ENCODE measurements around the gene ASF1B.
A peak's percentile ranks its signal among the peaks of the same experiment; 100 is the strongest.
"Not testable (repeated sequence)": the region's sequence is repeated elsewhere in the genome, so short reads cannot be mapped to it uniquely, and the experiment has no call there.

ASF1B gene

DNA sequence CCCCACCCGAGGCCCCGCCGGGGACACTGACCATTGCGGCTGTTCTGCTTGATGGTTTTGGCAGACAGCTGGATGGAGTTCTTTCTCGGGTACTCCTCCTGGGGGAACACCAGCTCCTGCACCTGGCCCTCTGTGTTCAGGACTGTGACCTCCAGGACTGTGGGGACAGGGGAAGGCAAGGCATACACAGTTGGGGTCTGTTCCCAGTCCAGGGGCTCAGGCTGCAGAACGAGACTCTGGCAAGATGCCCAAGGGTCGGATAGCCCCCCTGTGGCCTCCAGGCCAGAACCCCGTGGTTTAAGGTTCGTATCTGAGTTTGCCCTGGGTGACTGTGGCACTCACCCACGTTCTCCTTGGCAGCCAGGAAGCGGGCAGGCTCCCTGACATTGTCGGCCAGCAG, 22.7 kb upstream of the ASF1B start:
- DNase-seq: no peak

- DNase-seq: no peak
These were observed 22.1 kb upstream of the ASF1B start for GRCh38 chr19:14158276-14159023.

DNA sequence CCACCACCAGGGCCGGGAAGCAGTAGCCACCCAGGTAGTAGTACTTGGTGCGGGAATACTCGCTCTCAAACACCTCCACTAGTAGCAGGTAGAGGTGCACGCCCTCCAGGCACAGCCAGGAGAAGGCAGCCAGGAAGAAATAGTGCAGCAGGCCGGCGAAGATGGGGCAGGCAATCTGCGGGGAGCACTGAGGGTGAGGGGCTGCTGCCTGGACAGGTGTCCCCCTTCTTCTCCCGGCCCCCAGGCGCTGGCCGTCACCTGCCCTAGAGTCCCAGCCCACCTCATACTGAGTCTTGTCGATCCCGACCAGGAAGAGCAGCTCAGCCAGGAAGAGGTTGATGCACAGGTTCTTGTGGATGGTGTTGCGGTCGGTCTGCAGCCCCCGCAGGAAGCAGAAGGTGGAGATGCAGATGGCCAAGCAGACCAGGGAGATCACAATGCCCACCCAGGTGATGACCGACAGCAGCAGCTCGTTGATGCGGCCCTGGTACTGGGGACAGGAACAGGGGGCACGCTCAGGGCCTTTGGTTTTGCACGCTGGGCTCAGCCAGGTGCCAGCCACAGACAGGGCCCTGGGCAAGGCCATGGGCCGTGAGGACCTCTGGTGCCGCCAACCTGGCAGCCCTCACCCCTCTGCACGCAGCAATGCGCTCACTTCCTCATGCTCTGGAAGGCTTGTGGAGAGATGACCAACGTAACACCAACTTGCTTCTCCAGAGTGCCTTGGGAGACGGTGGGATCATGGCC, 20.8 kb upstream of the ASF1B start:
- DNase-seq: no peak

GRCh38 chr19:14156122-14156521, 19.7 kb upstream of the ASF1B start:
- no peak for DNase-seq

DNA sequence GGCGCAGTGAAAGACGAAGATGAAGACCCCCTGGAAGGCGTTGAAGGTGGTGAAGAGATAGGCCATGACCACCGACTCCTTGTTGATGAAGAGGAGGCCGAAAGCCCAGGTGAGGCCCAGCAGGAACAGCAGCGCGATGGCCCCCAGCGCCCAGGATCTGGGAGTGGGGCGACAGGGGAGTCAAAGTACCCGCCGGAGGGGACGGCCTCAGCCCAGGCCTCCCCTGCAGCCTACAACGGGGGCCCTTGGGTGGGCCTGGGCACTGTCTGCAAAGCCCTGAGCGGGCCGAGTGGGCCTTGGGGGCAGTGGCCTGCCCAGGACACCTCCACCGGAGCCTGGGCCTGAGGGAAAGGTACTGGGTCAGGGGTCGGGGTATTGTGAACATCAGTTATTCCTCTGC, 19.0 kb upstream of the ASF1B start:
- DNase-seq: no peak

- DNase-seq: no peak
These were observed 16.3 kb upstream of the ASF1B start for GRCh38 chr19:14152713-14153112.

DNA sequence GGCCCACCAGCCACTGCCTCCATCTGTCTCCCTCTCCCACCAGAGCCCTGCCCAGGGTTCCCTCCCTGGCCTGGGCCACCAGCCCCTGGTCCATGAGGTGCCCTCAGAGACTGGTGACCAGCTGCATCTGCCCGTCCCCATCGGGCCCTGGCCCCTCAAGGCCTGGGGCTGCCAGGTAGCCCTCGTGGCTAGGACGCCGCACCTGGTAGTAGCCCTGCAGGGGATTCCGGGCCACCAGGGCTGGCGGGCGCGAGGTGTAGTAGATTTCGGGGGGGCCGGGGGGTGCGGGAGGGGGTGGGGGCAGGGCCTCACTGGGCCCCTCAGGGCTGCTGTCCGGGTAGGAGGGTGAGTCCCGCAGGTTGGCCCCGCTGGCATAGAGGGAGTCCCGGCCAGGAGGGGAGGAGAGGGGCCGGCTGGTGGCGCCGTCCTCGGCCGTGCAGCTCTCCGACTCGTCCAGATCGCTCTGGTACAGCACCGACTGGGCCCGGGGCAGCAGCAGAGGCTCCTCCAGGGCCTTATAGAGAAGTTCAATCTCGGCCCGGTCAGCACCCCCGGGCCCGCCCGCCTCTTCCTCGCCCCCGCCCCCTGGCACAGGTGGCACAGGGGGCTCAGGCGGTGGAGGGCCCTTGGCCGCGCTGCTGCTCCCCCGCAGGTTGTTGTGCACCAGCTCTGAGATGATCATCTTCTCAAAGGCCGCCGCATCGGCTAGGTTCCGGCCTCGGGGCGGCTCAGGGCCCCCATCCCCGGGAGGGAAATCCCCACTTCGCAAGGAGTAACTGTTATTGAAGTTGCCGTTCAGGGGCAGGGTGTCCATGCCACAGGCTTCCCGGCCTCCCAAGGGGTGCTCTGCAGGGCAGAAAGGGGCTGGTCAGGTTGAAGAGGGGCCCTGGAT, 14.6 kb upstream of the ASF1B start:
- no peak for DNase-seq

DNA sequence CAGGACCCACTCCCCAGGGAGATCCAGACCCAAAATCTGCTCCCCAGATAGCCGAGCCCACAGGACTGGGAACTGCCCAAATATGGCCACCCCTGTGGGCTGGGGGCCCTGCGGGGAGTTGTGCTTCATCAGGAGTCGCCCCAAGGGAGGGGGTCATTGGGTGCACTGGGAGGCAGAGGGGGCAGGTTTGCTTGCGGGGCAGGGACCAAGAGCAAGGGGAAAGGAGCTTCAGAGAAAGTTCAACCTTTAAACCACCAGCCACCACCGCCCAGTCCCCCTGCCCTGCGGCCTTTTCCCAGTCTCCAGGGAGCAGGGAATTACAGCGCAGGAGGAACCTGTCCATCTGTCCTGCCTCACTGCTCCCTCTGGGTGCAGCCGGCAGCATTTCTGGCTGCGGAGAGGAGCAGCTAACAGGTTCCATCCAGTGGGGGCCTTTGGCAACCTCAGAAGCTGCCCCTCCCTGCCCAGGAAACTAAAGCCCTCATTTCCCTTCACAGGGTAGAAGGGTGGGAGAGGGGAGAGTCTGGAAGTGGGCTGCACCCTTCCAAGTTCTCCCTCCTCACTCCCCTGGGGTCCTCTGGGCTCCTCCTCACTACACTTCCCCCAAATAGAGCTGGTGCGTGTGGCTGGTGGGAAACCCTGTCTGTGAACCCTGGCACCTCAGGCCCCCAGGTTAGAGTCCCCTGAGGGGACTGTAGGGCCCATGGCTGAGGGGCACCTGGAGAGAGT, 13.8 kb upstream of the ASF1B start:
- DNase-seq: no peak

DNA sequence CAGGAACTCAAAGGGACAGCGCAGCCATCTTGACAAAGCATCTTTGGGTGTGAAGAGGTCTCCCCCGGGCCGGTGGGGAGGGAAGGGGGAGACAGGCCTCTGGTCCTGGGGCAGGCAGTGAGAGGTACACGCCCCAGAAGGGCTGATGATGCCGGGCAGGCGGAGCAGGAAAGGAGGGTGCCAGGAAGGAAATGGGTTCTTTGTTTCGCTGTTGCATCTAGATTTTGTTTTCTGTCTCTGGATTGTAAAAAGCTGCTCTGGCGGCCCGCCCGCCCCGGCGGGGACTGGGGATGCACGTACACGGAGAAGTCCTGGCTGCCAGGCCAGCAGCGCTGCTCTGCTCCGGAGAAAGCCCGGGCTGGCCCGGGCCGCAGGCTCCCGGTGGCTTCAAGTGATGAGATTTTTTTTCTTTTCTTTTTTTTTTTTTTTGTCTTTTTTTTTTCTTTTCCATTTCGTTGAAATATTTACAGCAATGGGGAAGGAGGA, 13.2 kb upstream of the ASF1B start:
- no peak for DNase-seq

DNA sequence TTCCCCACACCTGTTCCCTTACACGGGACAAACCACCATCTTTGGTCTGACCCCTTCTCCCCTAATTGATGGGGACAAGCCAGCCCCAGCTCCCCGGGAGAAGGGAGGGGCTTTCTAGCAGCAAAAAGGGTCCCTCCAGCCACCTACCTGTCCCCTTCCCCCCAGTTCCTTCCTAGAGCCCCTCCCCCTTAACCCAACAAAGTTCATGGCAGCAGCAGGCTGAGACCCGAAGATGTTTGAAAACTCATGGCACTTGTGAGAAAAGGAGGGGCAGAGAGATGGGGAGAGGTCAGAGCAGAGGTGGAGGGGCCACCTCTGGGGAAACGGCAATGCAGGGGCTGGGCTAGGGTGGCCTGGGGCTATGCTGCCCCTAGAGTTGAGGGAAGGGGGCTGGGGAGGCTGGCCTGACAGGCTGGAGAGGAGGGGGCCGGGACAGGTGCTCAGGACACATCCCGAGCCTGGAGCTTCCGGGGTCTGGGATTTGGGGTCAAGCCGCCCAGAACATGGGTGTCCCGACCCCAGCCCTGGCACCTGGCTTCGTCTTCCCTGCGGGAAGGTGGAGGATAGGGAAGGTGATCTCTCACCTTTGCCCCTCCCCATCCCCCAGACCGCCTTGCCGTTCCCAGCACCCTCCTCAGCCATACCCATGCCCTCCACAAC, 12.5 kb upstream of the ASF1B start:
- DNase-seq: no peak

DNA sequence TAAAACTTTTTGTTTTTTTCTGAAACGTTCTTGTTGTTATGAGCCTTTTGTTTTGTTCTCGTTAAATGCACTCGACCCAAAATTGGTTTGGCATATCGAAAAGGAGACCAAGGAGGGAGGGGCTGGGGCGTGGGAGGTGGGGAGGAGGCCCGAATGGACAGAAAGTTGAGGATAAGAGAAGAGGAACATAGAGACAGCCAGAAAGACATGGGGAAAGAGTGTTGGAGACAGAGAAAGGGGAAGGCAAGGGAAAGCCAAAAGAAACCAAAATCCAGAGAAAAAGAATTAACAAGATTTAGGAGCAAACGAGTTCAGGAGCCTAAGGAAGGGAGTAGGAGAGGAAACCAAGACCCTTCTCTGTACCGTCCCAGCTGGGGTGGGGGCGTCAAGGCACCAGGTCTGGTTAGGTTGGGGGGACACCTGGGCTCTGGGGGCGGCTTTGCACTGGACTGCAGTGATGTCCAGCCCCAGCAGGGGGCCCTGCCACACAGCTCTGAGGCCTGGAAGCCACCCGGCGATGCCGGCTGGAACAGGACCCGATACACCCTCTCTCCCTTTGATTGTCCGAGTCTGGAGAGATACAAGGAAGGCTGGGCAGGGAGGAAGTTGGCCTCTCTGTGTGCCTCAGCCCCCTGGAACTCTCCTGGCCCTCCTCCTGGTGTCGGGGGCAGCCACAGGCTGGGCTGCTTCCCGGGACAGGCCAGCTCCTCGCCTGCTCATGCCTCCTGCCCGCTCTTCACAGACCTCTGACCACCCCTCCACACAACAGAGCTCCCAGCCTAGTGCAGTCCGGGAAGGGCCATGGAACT, 11.6 kb upstream of the ASF1B start:
- no peak for DNase-seq

DNA sequence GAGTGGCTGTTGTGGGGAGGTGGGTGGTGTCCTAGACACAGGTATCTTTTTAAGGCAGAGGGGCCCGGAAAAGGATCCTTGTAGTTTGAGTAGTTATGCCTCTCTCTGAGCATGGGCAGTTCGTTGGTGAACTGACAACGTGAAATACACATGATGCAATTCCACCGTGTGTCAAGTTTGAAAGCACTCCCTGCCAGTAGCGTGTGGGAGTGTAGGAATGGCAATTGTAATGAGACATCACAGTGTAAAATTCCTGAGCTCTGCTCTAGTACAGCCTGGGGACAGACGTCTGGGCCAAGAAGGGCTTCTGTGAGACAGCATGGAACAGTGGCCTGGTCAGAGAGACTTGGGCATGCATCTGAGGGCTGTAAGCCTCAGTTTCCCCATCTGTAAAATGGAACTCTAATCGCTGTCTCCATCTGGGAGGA, 10.4 kb upstream of the ASF1B start:
- no peak for DNase-seq

GRCh38 chr19:14146169-14146568, 9.8 kb upstream of the ASF1B start:
- DNase-seq: not testable (repeated sequence)

DNA sequence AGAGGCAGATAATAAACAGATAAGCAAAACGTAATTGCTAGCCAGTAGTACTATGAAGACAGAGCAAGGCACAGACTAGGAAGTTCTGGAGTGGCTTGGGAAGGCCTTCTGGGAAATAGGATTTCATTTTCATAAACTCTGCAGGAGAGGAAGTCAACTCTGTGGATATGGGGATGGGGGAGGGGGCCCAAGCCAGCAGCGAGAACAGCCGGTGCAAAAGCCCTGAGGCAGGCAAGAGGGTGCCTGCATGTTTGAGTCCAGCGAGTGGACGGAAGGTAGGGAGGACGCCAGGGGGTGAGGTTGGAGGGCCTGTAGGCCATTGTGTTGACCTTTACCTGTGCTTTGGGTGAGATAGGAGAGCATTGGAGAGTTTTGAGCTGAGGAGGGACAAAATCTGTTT, 9.0 kb upstream of the ASF1B start:
- DNase-seq: no peak

DNA sequence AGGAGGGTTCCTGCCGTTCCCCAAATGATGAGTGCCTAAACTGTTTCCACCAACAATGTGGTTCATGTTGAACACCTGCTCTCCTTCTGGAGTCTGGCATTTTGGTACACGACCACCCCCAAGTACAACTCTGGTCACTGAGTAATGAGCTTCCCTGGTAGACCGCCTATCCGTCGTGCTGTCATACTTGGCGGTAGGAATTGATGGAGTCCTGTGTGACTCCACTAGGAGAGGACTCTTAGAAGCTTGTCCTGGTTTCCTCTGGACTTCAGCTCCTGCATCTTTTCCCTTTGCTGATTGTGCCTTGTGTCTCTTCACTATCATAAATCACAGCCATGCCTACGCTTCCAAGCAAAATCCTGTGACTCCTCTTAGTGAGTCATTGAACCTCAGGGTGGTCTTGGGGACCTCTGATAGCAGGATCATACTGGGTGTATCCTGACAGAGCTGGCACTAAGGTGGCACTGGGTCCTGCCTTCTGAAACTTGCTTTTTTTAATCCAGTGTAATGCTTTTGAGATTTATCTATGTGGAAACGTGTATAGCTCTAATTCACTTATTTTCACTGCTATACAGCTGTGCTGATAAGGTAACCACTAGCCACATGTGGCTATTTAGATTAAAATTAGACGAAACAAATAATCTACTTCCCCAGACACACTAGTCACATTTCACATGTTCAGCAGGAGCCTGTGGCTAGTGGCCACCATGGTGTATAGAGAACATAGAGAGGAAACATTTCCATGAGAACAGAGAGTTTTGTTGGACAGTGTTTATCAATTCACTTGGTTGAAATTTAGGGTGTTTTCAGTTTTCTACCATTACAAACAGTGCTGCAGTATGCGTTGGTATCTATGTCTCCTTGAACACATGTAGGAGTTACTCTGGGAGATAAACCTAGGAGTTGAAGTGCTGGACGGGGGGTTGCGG, 6.1 kb upstream of the ASF1B start:
- DNase-seq: no peak

DNA sequence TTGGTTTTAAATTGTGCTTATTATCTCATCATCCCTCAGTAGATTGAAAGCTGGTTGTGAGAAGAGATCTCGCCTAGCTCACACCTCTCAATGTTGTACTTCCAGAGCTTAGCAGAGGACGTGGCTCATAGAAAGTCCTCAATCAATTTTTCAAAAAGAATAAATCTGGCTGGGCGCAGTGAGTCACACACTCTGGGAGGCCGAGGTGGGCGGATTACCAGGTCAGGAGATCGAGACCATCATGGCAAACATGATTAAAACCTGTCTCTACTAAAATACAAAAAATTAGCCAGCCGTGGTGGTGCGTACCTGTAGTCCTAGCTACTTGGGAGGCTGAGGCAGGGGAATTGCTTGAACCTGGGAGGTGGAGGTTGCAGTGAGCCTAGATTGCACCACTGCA, 4.7 kb upstream of the ASF1B start:
- no peak for DNase-seq

GRCh38 chr19:14139944-14140343, 3.6 kb upstream of the ASF1B start:
- DNase-seq: no peak

- no peak for DNase-seq
These were observed 2.3 kb upstream of the ASF1B start for GRCh38 chr19:14138576-14139265.

DNA sequence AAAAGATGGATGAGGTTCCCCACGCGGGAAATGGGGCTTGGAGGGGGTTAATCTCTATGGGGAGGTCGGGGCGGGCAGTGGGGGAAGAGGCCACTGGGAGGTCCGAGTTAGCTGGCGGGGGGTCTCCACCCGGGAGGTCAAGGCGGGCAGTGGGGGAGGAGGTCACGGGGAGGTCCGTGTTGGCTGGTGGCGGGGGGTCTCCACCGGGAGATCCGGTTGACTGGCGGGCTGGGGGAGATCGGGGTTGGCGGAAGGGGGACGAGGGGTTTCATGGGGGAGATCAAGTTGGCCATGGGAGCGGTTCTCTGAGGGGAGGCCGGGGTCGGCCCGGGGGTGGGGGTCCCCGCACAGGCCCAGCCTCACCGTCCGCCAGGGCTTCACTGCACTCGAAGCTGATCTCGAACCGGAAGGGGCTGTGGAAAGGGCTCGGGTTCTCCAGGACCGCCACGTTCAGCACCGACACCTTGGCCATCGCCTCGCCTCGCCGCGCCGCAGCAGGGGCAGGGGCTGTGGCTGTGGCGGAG, 342 bp downstream of the ASF1B start:
- DNase-seq: peak; percentile 65

All from NK-92 treated with Interleukin-12 subunit alpha and Interleukin-12 subunit beta, amount 100 ng/mL, for 24 hours (cell line).